AG08395 (cell line): ENCODE measurements around the gene EDARADD.
"Not testable (repeated sequence)": the region's sequence is repeated elsewhere in the genome, so short reads cannot be mapped to it uniquely, and the experiment has no call there.

Experiments
- DNase-seq: peaks from one replicate; pipeline ENCODE4 v3.0.0; 2012; ENCODE audit warnings: mixed read lengths, low spot score

The EDARADD gene

DNA sequence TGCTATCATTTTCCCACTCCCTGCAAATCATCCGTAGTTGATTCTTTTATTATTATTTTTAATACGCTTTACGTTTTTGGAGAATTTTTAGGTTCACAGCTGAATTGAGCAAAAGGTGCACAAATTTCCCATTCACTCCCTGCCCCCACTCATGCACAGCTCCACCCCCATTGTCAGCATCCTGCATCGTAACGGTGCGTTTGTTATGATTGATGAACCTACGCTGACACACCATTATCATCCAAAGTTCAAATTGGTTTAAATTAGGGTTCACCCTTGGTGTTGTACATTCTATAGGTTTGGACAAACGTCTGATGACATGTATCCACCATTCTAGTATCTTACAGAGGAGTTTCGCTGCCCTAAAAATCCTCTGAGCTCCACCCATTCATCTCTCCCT, 44.5 kb downstream of the EDARADD start:
- no peak for DNase-seq

DNA sequence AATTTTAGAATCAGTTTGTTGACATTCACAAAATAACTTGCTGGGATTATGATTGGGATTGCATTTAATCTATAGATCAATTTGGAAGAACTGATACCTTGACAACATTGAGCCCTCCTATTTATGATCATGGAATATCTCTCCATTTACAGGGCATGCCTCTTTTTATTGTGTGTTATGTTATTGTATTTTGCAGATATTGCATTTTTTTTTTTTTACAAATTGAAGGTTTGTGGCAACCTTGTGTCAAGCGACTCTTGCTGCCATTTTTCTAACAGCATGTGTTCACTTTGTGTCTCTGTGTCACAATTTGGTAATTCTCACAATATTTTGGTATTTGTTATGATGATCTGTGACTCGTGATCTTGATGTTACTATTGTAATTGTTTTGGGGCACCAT, 46.3 kb downstream of the EDARADD start:
- DNase-seq, result no peak

DNA sequence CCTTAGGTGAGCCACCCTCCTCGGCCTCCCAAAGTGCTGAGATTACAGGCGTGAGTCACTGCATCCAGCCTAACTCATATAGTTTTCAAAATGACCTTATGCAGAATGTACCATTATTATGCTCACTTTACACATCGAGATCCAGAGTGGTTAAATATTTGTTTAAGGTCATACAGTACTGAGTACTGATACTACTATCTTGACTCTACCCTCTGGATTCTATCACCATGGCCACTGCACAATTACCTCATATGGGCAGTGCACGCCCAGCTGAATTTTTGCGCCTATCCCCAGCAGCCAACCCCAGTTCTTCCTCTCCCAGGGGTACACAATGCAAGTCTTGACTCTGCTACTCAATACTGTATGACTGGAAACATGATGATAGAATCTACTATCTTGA, 56.7 kb downstream of the EDARADD start:
- DNase-seq, result no peak

DNA sequence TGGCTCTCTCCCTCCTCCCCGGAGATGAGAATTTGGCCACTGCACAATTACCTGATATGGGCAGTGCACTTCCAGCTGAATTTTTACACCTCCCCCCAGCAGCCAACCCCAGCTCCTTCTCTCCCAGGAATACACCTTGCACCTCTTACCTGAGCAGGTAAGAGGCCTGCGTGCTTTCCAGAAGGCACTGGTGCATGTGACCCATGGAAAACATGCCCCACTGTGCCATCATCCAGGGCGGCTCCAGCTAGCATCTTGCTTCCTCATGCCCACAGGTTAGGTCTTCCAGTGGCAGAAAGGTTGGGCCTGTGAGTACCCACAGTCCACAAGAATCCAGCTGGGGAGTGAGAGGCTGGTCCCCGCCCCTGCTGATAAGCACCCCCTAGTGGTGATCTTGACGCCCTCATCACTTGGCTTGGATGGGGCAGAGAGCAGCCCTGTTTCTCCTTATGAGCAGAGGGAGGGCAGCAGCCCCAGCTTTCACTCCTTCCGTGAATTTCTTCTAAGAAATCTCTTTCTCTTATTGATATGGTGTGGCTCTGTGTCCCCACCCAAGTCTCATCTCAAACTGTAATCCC, 57.8 kb downstream of the EDARADD start:
- DNase-seq, result peak; percentile 11

DNA sequence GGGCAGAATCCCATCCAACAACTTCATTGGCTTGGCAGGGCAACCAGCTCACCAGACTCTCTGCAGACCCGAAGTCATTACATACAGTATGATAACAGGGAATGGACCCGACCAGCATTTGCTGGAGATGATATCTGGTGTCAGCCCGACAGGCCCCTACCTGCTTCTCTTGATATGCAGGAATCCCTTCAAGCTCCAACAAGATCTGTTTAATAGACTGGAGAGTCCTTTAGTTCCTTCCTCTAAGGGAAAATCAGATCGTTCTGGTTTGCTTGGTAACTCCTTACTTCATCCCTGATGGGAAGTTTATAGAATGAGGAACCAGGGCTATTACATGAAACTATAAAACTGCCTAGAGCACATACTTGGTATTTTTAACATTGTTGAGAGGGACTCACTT, 61.2 kb downstream of the EDARADD start:
- no peak for DNase-seq

DNA sequence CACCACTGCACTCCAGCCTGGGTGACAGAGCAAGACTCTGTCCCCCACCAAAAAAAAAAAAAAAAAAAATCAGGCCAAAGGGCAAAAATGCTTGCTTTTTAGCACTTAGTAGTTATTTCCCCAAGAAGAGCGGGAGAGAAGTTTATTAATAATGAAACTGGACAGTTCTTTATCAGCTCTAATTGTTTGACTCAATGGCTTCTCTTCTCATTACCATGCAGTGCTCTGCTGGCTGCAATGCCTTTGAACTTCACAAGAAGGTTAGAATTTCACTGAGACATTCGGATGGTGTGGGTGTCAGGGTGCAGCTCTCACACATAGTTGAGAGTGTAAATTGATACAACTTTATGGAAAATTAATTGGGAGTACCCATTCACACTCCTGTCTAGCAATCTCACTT, 63.7 kb downstream of the EDARADD start:
- no peak for DNase-seq

DNA sequence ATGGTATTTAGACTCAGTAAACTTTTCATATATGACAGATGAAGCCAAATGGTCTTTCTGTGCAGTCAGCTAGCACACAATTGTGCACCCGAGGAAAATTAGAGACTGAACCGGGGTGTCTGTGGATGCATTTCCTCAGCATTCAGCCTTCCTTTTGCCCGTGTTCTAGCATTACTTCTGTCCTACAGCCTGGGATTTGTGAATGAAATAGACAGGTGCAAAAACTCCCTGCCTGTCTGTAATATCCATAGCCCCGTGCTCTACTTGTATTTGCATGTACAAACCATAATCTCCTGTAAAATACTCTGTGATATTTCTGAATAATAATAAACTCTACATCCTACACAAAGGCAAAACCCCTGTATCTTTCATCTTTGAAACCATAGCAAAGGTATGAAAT, 64.9 kb downstream of the EDARADD start:
- DNase-seq, result no peak

DNA sequence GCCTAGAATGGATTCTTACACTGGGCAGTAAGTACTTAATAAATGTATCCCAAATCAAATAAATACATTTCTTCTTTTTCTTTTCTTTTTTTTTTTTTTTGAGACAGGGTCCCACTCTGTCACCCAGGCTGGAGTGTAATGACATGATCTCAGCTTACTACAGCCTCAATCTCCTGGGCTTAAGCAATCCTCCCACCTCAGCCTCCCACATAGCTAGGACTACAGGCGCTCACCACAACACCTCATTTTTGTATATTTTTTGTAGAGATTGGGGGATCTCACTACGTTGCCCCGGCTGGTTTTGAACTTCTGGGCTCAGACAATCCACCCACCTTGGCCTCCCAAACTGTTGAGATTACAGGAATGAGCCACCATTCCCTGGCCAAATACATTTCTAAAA, 66.0 kb downstream of the EDARADD start:
- no peak for DNase-seq

DNA sequence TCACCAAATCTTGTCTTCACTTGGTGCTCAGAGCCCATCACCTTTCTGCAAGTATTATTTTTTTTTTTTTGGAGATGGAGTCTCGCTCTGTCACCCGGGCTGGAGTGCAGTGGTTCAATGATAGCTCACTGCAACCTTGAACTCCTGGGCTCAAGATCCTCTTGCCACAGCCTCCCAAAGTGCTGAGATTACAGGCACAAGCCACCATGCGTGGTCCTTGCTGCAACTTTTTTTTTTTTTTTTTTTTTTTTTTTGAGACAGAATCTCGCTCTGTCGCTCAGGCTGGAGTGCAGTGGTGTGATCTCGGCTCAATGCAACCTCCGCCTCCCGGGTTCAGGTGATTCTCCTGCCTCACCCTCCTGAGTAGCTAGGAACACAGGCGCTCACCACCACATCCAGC, 70.1 kb downstream of the EDARADD start:
- not testable (repeated sequence) for DNase-seq

DNA sequence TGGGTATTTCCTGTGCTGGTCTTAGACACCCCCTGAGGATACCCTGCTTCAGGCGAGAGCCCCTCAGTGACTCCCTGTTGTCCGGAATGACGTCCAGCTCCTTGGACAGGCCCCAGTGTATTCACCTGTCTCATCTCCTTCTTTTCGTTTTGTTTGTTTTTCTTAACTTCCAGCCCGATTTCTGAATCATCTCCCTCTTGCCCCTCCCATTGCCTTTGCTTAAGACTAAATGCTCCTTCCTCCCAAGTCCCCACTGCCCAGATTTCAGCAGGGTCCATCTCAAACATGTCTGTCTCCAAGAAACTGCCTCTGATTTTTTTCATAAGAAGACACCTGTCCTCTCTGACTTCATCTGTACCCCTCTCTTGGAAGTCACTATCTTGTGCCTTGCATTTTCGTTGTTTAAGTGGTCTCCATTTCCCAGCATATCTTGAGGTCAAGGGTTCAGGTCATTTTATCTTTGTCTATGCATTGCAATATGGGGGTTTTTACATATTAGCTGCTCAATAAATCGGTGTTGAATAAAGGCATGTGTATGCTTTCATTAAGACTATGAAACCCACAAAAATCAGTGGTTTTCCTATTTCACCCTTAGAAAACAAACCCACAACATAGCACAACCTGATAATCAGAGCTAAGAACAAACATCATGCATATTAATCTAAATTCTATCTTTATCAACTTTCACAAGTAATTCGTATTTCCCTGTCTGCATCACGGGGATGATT, 71.3 kb downstream of the EDARADD start:
- no peak for DNase-seq

DNA sequence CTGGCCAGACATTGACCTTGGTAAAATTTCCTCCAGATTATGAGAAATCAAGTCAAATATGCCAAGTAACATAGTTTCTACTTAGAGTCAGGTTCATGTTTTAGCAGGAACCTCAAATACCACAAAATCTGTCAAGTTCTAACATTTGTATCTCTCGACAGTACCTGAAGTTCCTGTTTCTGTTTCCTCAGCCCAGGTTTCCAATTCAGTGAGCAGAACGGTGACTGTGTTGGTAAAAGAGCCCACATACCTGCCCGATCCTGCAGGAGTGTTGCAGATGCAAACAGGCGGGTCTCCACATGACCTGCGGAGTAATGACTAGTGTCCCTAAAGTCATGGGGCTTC, 71.8 kb downstream of the EDARADD start:
- DNase-seq, result no peak

DNA sequence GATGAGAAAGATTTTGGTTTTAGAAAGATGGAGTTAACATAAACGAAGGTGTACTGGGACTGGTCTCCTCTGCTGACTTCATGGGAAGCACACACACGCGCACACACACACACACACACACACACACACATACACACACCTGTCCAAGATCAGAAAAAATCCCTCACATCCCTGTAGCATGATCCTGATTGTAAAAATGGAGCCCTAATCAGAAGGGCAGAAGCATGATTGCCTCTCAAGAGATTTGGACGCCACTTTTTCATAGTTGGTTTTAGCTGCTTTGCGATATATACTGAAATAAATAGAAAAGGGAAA, 73.2 kb downstream of the EDARADD start:
- no peak for DNase-seq

DNA sequence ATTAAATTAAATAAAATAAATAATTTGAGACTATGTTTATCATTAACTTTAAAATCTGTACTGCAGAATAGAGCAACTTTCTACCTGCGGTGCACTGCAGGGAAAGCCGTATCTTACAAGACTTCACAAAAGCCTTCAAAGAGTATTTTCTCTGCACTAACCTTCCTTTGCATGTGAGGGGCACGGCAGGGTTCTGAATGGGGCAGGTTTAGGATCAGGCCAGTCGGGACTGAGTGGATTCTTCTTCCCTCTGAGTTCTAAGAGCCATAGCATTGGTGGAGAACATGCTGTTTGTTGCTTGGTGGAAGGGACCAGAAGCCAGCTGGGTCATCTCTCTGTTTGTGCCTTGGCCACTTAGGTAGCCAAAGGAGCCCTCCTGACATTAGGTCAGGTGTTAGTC, 74.5 kb downstream of the EDARADD start:
- DNase-seq, result no peak

DNA sequence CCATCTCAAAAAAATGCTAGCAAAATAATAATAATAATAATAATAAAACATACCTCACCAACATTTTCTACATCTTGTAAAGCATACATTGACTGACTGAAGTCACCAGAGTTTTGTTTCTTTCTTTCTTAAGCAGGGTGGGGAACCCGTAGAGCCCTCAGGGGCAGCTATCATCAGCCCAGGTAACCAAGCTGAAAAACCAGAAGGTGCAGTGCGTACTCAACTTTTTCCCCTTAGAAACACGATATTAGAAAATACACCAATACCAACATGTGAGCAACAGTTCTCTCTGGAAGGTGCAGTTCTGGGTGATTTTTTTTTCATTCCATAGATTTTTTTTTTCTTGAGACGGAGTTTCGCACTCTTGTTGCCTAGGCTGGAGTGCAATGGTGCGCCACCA, 75.4 kb downstream of the EDARADD start:
- no peak for DNase-seq

DNA sequence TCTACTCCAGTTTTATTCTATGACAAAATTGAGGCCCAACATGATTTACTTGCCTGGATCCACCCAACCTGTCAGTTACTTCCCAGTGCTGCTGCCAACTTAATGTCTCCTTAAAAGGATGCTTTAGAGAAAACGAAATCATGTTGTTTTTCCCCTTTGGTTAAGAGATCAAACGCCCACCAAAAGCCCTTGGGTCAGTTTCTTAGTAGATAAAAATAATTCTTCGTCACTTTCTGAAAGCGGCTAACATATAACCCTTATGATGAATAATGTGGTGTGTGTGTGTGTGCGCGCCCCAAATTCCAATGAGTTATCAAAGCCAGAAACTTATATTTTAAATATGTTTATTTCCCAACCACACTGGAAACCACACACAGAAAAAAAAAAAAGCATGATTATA, 77.0 kb downstream of the EDARADD start:
- no peak for DNase-seq

DNA sequence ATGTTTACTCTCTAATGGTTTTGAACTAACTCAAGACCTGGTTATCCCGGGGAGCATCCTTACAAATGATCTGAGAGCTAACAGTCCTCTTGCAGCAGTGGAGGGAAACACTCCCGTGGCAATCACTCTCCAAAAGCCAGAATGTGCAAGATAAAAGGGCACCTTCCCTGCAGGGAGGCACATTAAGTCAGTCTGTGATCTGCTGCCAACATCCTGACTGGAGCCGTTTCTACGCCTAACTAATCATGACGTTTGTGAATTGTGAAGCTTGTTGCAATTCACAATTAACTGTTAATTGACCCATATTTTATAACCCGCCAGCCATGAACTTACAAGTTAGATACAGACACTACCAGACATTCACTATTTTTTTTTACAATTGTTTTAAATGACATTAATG, 77.6 kb downstream of the EDARADD start:
- no peak for DNase-seq

DNA sequence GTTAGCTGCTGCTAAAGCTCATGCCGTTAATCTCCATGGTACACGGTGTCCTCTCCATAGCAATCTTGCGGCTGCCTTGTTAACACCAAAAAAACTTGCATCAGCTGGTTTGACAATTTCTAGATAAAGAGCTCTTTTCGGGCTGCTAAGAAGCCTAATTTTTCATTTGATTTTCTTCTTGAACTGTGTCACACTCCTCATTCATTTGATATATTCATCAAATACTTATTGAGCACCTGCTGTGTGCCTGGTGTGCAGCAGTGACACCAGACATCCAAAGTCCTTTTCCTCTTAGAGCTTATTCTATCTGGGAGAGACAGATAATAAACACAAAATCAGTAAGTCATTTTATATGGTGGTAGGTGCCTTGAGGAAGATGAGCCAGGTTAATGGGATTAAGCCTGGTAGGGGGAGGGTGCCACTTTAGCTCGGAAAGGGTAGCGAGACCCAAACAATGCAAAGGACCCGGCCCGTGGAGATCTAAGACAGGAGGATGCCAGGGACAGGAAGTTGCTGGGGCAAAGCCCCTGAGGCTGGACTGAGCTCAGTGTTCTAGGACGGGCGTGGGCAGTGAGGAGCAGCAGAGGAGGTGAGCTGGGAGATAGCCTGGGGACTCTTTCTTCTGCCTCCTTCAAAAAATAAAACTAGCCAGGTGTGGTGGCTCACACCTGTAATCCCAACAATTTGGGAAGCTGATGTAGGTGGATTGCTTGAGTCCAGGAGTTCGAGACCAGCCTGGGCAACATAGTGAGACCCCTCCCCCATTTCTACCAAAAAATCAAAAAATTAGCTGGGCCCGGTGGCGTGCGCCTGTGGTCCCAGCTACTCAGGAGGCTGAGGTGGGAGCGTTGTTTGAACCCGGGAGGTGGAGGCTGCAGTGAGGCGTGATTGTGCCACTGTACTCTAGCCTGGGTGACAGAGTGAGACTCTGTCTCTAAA, 79.0 kb downstream of the EDARADD start:
- DNase-seq, result no peak

DNA sequence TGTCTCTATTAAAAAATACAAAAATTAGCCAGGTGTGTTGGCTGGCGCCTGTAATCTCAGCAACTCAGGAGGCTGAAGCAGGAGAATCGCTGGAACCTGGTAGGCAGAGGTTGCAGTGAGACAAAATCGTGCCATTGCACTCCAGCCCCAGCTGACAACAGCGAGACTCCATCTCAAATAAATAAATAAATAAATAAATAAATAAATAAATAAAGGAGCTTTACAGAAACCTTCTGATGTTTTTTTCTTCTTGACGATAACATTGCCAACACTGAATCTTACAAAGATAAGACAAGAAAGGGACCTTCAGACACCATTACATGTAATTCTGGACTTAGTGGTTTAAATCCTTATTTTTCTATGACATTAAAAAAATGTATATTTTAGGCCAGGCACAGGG, 81.9 kb downstream of the EDARADD start:
- DNase-seq, result no peak

DNA sequence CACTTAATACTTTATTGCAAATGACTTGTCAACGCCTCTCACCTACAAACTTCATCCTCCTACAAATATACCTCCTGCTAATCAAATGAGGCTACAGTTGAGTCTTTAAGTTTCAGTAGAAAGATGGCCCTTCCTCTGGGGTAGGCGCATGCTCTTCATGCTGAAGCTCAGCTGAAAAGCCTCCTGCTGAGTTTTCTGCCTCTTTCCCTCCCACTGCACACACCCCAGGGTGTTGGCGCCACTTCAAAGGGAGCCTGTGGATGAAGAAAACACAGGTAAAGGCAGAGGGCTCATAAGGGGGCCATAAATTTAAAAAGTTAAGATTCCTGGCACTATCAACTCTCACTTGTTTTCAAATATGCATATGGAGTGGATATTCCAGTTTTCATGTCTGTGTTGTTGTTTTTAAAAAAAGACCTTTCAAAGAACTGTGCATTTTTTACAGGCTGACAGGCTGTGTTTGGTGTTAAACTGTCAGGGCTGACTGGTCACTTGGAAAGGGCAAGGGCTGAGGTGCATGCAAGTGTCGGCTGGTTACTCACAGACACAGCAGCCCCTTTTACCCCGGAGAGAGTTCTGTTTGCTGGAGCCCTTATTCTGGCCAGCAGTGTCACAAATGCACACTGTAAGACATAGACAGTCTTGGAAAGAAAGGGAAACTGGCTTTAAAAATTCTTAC, 86.8 kb downstream of the EDARADD start:
- no peak for DNase-seq

DNA sequence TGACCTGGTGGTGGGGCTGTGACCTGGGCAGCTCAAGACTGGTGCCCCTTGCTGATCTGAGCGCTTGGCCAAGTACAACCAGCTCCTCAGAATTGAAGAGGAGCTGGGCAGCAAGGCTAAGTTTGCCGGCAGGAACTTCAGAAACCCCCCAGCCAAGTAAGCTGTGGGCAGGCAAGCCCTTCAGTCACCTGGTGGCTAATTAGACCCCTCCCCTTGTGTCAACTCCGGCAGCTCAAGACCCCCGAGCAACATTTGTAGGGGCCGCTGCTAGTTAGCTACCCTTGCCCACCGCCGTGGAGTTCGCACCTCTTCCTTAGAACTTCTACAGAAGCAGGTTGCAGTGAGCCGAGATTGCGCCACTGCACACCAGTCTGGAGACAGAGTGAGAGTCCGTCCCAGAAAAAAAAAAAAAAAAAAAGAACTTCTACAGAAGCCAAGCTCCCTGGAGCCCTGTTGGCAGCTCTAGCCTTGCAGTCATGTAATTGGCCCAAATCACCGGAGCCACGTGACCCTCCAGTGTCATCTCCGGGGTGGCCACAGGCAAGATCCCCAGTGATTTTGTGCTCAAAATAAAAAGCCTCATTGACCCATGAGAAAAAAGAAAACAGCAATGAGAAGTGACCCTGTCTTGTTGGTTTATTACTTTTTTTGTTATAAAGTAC, 90.4 kb downstream of the EDARADD start:
- no peak for DNase-seq

DNA sequence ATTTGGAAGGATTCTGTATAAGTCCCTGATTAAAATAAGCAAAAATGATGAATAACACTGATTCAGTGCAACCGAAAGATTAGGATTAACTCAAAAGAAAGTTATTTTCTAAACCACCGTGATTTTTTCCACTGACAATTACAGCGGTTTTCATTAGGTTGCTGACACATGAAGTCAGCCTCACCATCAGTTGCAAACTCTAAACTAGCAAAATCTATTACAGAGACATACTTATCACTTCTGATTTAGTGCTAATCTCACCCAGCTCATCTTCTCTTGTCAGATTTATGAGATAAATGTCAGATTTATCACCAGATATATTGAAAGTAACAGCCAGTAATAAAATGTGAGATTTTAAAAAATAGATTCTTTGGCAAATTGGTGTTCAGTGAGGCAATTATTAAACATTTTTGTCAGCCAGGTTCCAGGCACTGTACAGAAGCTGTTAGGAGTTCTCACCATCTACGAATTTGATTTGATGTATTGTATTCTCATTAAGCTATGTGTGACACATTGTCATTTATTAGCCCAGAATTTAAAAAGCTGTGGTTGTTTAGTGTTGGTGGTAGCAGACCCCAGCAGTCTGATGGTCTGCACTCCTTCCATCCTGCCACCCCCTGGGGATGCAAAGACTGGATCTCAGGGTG, 92.4 kb downstream of the EDARADD start:
- no peak for DNase-seq

DNA sequence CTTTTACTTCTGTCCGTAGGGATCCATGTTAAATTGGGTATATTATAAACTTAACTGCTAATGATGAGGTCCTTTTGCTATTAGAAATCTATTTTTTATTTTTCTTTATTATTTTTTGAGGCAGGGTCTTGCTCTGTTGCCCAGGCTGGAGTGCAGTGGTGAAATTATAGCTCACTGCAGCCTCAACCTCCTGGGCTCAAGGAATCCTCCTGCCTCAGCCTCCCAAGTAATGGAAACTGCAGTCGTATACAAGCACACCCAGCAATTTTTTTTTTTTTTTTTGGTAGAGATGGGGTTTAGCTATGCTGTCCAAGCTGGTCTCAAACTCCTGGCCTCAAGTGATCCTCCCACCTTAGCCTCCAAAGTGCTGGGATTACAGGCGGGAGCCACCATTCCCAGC, 95.1 kb downstream of the EDARADD start:
- DNase-seq, result not testable (repeated sequence)
